Tibial nerve (tissue), 4 donors: Measurements from ENCODE around the gene ZNF485.

Source experiments
- EP300 ChIP-seq, 2 donors: sonication (generic); formaldehyde crosslinking; IDR thresholded peaks; one replicate each; pipeline ENCODE4 v1.6.1; 2017; ENCODE audit warnings: antibody characterized with exemption in 2 of 2, mild to moderate bottlenecking in 1 of 2
- POLR2A ChIP-seq, 2 donors: fragments of 450-650 bp; IDR thresholded peaks; one replicate each; pipeline ENCODE4 v1.6.1; 2017; ENCODE audit warnings: antibody characterized with exemption in 2 of 2, mild to moderate bottlenecking in 2 of 2, moderate library complexity in 2 of 2
- TF ChIP-seq, protein P1 (sequence below), 5 experiments: fragments of 200-600 bp in 3 of 5; fragments of 450-650 bp in 2 of 5; sonication (generic) in 3 of 5; IDR thresholded peaks; one replicate each; pipeline ENCODE4 v1.5.1; 2016 to 2019; ENCODE audit warnings: antibody characterized with exemption in 5 of 5, mild to moderate bottlenecking in 3 of 5, moderate library complexity in 2 of 5

DNA sequence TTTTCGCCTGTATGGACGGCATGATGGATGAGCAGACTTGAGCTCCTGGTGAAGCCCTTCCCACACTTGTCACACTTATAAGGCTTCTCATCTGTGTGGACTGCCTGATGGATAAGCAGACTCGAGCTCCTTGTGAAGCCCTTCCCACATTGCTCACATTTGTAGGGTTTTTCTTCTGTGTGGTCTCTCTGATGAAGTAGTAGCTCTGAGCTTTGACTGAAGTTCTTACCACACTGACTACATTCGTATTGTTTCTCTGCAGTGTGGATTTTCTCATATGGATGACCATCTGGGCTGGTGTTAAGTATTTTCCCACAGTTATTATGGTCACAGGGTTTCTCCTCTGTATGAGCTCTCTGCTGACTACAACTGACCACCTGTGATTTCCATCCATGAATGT lies 49.0 kb upstream of the ZNF485 start:
- TF ChIP-seq EP300 (IDR thresholded peaks at IDR 0.05) = no peak
- TF ChIP-seq, protein P1, sequence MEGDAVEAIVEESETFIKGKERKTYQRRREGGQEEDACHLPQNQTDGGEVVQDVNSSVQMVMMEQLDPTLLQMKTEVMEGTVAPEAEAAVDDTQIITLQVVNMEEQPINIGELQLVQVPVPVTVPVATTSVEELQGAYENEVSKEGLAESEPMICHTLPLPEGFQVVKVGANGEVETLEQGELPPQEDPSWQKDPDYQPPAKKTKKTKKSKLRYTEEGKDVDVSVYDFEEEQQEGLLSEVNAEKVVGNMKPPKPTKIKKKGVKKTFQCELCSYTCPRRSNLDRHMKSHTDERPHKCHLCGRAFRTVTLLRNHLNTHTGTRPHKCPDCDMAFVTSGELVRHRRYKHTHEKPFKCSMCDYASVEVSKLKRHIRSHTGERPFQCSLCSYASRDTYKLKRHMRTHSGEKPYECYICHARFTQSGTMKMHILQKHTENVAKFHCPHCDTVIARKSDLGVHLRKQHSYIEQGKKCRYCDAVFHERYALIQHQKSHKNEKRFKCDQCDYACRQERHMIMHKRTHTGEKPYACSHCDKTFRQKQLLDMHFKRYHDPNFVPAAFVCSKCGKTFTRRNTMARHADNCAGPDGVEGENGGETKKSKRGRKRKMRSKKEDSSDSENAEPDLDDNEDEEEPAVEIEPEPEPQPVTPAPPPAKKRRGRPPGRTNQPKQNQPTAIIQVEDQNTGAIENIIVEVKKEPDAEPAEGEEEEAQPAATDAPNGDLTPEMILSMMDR (IDR thresholded peaks at IDR 0.05) = no peak
- no peak for TF ChIP-seq POLR2A (IDR thresholded peaks at IDR 0.05)
